Left forelimb (tissue), 1 donor: Measurements from ENCODE around the gene LGMN.
"Not testable (repeated sequence)": the region's sequence is repeated elsewhere in the genome, so short reads cannot be mapped to it uniquely, and the experiment has no call there.

Experiments used
- DNase-seq: peaks from one replicate; pipeline ENCODE4 v3.0.0-alpha.2; 2018; ENCODE audit warnings: low spot score

The LGMN gene

GRCh38 chr14:92760524-92760805 is 12.0 kb upstream of the LGMN start:
- no peak for DNase-seq

GRCh38 chr14:92759679-92760523 is 11.5 kb upstream of the LGMN start:
- DNase-seq, result no peak

GRCh38 chr14:92759300-92759678 is 10.9 kb upstream of the LGMN start:
- DNase-seq, result no peak

GRCh38 chr14:92756446-92756845 is 8.0 kb upstream of the LGMN start:
- DNase-seq, result no peak

- no peak for DNase-seq
Measured at GRCh38 chr14:92755495-92755894, 7.1 kb upstream of the LGMN start.

- DNase-seq, result no peak
Measured at GRCh38 chr14:92754966-92755365, 6.5 kb upstream of the LGMN start.

GRCh38 chr14:92753250-92753649 is 4.8 kb upstream of the LGMN start:
- no peak for DNase-seq

- no peak for DNase-seq
Measured at GRCh38 chr14:92751819-92752218, 3.4 kb upstream of the LGMN start.

GRCh38 chr14:92750994-92751400 is 2.6 kb upstream of the LGMN start:
- no peak for DNase-seq

- not testable (repeated sequence) for DNase-seq
Measured at GRCh38 chr14:92750222-92750728, 1.8 kb upstream of the LGMN start.

- DNase-seq, result no peak
Measured at GRCh38 chr14:92747701-92748258, 647 bp downstream of the LGMN start.

GRCh38 chr14:92744198-92744597 is 4.2 kb downstream of the LGMN start:
- no peak for DNase-seq

GRCh38 chr14:92740440-92740839 is 8.0 kb downstream of the LGMN start:
- no peak for DNase-seq

- DNase-seq, result no peak
Measured at GRCh38 chr14:92737619-92738188, 10.7 kb downstream of the LGMN start.

GRCh38 chr14:92737206-92737605 is 11.2 kb downstream of the LGMN start:
- no peak for DNase-seq

GRCh38 chr14:92735344-92735743 is 13.1 kb downstream of the LGMN start:
- DNase-seq, result no peak

GRCh38 chr14:92734618-92735017 is 13.8 kb downstream of the LGMN start:
- DNase-seq, result no peak

- DNase-seq, result no peak
Measured at GRCh38 chr14:92733007-92733406, 15.4 kb downstream of the LGMN start.

GRCh38 chr14:92731622-92732115 is 16.8 kb downstream of the LGMN start:
- DNase-seq, result no peak

- DNase-seq, result no peak
Measured at GRCh38 chr14:92729634-92730358, 18.6 kb downstream of the LGMN start.

GRCh38 chr14:92728759-92729364 is 19.6 kb downstream of the LGMN start:
- no peak for DNase-seq

GRCh38 chr14:92726933-92727262 is 21.5 kb downstream of the LGMN start:
- DNase-seq, result no peak
